ENCODE data around the gene CYTH2. TPM values are rescaled to one million over a fixed set of nuclear protein-coding genes. Genes with fewer than 3 reads are reported as not detected.

The CYTH2 gene
- polyA plus RNA-seq, 2 of the 4 experiments (the other 2 are of a cell fraction): 33.4 to 50.5 TPM

DNA sequence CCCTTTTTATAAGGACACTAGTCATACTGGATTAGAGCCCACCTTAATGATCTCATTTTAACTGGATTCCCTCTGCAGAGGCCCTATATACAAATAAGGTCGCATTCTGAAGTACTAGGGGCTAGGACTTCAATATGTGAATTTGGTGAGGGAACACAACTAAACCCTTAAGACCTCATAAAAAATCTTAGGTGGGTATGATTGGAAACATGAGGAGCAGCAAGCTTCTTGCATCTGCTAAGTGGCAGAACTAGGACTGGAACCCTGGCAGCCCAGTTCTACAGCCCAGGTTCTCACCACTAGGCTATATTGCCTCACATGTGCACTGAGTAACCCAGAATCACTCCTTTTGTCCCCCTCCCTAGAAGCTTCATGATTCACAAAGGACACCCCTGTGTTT, 40.5 kb upstream of the CYTH2 start:
- 100% methylated on average over 1 of the region's 1 CpG for WGBS (ENCODE audit: missing lambda C conversion rate)
- no peak for TF ChIP-seq ESRRA (IDR thresholded peaks at IDR 0.05; ENCODE audit: borderline replicate concordance, low read length)
- no peak for TF ChIP-seq RFX5 (IDR thresholded peaks at IDR 0.05)
- TF ChIP-seq, protein P1, sequence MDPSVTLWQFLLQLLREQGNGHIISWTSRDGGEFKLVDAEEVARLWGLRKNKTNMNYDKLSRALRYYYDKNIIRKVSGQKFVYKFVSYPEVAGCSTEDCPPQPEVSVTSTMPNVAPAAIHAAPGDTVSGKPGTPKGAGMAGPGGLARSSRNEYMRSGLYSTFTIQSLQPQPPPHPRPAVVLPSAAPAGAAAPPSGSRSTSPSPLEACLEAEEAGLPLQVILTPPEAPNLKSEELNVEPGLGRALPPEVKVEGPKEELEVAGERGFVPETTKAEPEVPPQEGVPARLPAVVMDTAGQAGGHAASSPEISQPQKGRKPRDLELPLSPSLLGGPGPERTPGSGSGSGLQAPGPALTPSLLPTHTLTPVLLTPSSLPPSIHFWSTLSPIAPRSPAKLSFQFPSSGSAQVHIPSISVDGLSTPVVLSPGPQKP (IDR thresholded peaks at IDR 0.05; ENCODE audit: low read depth, low read length): no peak
- TF ChIP-seq, protein P2, sequence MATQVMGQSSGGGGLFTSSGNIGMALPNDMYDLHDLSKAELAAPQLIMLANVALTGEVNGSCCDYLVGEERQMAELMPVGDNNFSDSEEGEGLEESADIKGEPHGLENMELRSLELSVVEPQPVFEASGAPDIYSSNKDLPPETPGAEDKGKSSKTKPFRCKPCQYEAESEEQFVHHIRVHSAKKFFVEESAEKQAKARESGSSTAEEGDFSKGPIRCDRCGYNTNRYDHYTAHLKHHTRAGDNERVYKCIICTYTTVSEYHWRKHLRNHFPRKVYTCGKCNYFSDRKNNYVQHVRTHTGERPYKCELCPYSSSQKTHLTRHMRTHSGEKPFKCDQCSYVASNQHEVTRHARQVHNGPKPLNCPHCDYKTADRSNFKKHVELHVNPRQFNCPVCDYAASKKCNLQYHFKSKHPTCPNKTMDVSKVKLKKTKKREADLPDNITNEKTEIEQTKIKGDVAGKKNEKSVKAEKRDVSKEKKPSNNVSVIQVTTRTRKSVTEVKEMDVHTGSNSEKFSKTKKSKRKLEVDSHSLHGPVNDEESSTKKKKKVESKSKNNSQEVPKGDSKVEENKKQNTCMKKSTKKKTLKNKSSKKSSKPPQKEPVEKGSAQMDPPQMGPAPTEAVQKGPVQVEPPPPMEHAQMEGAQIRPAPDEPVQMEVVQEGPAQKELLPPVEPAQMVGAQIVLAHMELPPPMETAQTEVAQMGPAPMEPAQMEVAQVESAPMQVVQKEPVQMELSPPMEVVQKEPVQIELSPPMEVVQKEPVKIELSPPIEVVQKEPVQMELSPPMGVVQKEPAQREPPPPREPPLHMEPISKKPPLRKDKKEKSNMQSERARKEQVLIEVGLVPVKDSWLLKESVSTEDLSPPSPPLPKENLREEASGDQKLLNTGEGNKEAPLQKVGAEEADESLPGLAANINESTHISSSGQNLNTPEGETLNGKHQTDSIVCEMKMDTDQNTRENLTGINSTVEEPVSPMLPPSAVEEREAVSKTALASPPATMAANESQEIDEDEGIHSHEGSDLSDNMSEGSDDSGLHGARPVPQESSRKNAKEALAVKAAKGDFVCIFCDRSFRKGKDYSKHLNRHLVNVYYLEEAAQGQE (IDR thresholded peaks at IDR 0.05): no peak
- TF ChIP-seq, protein P3, sequence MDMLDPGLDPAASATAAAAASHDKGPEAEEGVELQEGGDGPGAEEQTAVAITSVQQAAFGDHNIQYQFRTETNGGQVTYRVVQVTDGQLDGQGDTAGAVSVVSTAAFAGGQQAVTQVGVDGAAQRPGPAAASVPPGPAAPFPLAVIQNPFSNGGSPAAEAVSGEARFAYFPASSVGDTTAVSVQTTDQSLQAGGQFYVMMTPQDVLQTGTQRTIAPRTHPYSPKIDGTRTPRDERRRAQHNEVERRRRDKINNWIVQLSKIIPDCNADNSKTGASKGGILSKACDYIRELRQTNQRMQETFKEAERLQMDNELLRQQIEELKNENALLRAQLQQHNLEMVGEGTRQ (IDR thresholded peaks at IDR 0.05): no peak
- TF ChIP-seq HOXB13 (CRISPR knock-in tag; IDR thresholded peaks at IDR 0.05; ENCODE audit: low read depth): no peak
- TF ChIP-seq, protein P4, sequence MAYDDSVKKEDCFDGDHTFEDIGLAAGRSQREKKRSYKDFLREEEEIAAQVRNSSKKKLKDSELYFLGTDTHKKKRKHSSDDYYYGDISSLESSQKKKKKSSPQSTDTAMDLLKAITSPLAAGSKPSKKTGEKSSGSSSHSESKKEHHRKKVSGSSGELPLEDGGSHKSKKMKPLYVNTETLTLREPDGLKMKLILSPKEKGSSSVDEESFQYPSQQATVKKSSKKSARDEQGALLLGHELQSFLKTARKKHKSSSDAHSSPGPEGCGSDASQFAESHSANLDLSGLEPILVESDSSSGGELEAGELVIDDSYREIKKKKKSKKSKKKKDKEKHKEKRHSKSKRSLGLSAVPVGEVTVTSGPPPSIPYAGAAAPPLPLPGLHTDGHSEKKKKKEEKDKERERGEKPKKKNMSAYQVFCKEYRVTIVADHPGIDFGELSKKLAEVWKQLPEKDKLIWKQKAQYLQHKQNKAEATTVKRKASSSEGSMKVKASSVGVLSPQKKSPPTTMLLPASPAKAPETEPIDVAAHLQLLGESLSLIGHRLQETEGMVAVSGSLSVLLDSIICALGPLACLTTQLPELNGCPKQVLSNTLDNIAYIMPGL (CRISPR knock-in tag; IDR thresholded peaks at IDR 0.05; ENCODE audit: borderline replicate concordance): no peak
- no peak for TF ChIP-seq FOSL2 (IDR thresholded peaks at IDR 0.05)
- TF ChIP-seq FOSL2 (CRISPR knock-in tag; IDR thresholded peaks at IDR 0.05): no peak
- no peak for TF ChIP-seq CEBPB (IDR thresholded peaks at IDR 0.05)
- TF ChIP-seq MAZ (IDR thresholded peaks at IDR 0.05; ENCODE audit: borderline replicate concordance, low read depth, low read length): no peak
- TF ChIP-seq CHD2 (IDR thresholded peaks at IDR 0.05; ENCODE audit: low read length, partially characterized antibody): no peak
- no peak for TF ChIP-seq ZFP36 (IDR thresholded peaks at IDR 0.05; ENCODE audit: borderline replicate concordance, partially characterized antibody)
- no peak for TF ChIP-seq HOXA7 (CRISPR knock-in tag; IDR thresholded peaks at IDR 0.05)
- no peak for TF ChIP-seq MAFK (IDR thresholded peaks at IDR 0.05; ENCODE audit: partially characterized antibody)
- TF ChIP-seq ZNF302 (CRISPR knock-in tag; IDR thresholded peaks at IDR 0.05): no peak
- TF ChIP-seq, protein P5, sequence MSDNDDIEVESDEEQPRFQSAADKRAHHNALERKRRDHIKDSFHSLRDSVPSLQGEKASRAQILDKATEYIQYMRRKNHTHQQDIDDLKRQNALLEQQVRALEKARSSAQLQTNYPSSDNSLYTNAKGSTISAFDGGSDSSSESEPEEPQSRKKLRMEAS (IDR thresholded peaks at IDR 0.05): no peak
- TF ChIP-seq RCOR1 (IDR thresholded peaks at IDR 0.05; ENCODE audit: low read depth, low read length): no peak
- no peak for TF ChIP-seq EP300 (IDR thresholded peaks at IDR 0.05)
- TF ChIP-seq NPAS2 (CRISPR knock-in tag; IDR thresholded peaks at IDR 0.05; ENCODE audit: borderline replicate concordance): no peak
- no peak overlapping the region for H3K4me2 ChIP-seq
- CTCF ChIA-PET: interaction anchor here (1.0 to 1.1 kb wide), 3 partner anchors 13 to 37 kb away, joined by 3 to 4 read pairs (median 4); partner anchors contain the start of gene KDELR1
- H3K27ac ChIP-seq: no peak overlapping the region
- no peak for DNase-seq (ENCODE audit: low read depth in 1 of 2, low spot score in 1 of 2)
- H3K9me3 ChIP-seq: peaks cover 9% of the 10 kb centered on the region; the same call in 2 of the 3 replicates
- no peak overlapping the region for H3K4me3 ChIP-seq
- H3K4me1 ChIP-seq: peaks cover 20% of the 10 kb centered on the region
- no peak for FAIRE-seq
- POLR2A ChIA-PET: no interaction called here
- no peak for ATAC-seq

All from A549 (cell line).